ENCODE measurements around the gene SMIM26.
"Not testable (repeated sequence)": the region's sequence is repeated elsewhere in the genome, so short reads cannot be mapped to it uniquely, and the experiment has no call there.

SMIM26 gene

GRCh38 chr20:18566892-18567738 is at the start of gene SMIM26:
SMIM26 (plus strand) TSS chr20:18567432; CDS start chr20:18567479, 47 bp downstream.
- peak; percentile 86 for DNase-seq

DNA sequence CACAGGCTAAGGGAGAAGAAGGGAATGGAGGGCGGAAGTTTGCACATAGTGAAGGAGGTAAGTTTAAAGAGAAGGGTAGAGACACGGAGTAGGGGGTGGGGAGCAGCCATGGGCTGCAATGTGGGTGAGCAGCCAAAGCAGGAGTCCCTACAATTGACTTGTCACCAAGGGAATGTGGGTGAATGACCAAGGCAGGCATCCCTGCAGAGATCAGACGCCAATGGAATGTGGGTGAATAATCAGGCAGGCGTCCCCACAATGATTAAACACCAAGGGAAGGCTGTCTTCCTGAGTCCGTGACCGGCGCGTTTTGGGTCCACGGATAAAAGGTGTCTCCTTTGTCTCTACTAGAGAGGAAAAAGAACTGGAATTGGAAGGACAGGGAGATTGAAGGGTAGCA is 45.2 kb upstream of the SMIM26 start:
- DNase-seq = not testable (repeated sequence)

DNA sequence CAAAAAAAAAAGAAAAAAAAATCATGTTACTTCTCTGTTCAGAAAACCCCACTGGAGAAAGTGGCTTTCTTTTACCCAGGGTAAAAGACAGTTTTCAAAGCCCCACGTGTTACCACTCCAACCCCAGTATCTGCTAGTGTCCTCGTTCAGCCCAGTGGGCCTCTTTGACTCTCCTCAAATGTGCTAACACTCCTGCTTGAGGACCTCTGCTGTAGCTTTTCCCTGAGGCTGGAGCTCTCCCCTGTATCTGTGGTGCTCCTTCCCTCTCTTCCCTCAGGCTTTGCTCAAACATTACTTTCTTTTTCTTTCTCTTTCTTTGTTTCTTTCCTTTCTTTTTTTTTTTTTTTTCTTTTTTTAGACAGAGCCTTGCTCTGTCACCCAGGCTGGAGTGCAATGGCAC is 44.2 kb upstream of the SMIM26 start:
- no peak for DNase-seq

GRCh38 chr20:18524646-18525045 is 42.6 kb upstream of the SMIM26 start:
- DNase-seq = no peak

GRCh38 chr20:18526761-18527160 is 40.5 kb upstream of the SMIM26 start:
- DNase-seq = not testable (repeated sequence)

DNA sequence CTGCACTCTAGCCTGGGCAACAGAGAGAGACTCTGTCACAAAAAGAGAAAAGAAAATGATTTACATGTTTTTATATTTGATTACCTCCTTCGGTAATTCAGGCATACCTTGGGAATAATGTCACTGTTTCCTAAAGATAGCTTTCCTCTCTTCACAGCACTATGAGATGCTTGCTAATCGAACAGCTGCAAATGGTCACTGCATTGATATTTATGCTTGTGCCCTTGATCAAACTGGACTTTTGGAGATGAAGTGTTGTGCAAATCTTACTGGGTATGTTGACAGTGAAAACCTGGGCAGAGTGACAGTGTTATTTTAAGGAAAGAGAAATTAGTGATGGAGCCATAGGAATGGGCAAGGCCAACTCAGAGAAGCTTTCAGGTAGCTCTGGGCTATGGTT is 39.9 kb upstream of the SMIM26 start:
- no peak for DNase-seq

DNA sequence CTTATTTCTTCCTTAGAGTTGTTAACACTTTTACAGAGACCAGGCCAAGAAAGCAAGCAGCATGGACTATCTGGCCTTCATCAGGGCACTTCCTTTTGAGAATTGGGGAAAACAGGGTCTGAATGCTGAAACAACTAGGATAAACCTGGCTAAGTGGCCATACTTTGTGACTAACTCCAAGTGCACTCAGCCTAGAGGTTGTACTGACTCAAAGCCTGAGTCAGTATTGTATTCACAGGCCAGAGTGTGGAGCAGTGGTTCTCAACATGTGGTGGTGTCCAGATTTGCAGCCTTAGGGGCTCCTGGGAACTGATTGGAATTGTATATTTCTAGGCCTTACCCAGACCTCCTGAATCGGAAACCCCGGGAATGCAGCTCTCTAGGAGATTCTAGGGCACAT is 39.4 kb upstream of the SMIM26 start:
- no peak for DNase-seq

DNA sequence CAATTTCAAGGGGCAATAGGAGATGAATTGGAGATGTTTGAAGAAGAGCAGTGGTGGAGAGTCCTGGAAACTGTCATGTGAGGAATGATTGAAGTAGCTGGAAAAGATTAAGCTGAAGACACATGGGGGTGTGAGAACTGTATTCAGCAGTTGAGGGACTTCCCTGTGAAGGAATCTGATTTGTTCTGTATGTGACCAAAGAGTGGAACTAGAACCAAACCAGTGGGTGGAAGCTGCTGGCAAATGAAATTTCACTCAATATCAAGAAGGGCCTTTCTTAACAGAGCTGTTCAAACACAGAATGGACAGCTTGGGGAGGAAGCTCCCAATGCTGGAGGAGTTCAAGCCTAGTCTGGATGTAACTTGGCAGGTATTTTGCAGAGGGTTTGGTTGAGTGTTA is 38.2 kb upstream of the SMIM26 start:
- DNase-seq = no peak

DNA sequence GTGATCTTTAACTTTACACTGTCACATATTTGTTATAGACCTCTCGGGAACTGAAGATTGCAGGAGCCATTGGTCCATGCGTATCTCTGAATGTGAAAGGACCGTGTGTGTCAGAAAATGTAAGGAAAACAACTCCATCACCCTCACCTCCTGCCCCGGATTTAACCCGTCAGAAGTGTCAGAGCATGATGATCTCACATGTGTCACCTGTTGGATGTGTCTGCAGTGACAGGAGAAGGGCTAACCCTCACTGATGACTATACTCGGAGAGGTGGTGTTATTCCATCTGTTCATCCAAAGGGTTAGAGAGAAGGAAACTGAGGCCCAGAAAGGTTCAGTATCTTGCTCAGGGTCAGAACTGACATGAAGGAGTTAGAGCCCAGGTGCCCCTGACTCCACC is 34.6 kb upstream of the SMIM26 start:
- DNase-seq = no peak

- DNase-seq = no peak
Measured at GRCh38 chr20:18533491-18533890, 33.7 kb upstream of the SMIM26 start.

GRCh38 chr20:18533978-18534644 is 33.1 kb upstream of the SMIM26 start:
- DNase-seq = no peak

- DNase-seq = no peak
Measured at GRCh38 chr20:18537651-18538050, 29.6 kb upstream of the SMIM26 start.

- DNase-seq = no peak
Measured at GRCh38 chr20:18541741-18542140, 25.5 kb upstream of the SMIM26 start.

GRCh38 chr20:18543216-18543615 is 24.0 kb upstream of the SMIM26 start:
- no peak for DNase-seq

GRCh38 chr20:18543932-18544331 is 23.3 kb upstream of the SMIM26 start:
- DNase-seq = no peak

- DNase-seq = no peak
Measured at GRCh38 chr20:18545566-18545965, 21.7 kb upstream of the SMIM26 start.

DNA sequence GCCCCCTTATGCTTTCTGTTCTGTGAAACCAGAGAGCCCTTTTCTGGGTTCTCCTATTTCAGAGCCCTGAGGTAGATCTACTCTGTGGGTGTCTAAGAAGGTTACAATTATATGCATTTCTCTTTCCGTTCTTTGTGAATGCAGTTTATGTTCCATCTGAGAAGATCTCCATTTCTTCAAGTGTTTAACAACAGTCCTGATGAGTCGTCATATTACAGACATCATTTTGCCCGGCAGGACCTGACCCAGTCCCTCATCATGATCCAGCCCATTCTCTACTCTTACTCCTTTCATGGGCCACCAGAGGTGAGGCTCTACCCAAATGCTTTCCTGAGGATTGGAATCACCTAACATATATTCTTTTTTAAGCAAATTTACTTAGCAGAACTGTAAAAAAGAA is 18.8 kb upstream of the SMIM26 start:
- no peak for DNase-seq

DNA sequence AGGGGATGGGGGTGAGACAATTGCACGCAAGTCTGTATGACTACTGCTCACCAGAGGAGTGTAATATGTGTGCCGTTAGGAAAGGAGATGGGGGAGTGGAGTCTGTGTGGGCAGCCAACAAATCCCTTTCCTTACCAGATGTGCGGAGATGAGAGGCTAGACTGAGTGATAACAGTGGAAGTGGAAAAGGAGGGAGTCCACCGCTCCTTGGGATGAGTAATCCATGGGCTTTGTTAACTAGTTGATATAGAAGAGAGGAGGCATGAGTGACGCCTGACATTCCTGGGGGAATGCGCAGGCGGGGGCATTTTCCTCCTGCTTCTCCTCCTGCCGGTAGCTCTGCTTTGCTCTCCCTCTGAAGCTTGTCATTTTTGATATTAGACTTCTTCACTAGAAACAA is 13.5 kb upstream of the SMIM26 start:
- DNase-seq = no peak

- no peak for DNase-seq
Measured at GRCh38 chr20:18567739-18568091, 483 bp downstream of the SMIM26 start.

DNA sequence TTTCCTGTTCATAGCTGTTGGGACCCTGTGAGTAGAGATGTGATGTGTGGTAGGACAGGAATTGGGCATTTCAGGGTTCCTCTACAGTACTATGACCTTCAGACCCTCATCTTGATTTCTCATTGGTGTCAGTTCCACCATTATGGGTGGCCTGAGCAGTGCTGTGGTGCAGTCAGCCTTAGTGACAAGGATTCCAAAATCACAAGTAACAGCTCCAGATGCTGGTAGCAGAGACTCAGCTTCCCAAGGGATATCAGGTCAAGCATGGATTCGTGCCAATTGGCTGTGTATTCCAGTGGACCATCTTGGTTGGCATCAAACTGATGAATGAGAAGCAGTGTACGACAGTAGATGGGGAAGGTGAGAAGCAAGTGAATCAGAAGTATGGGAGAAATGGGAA is 3.8 kb downstream of the SMIM26 start:
- DNase-seq = no peak

- DNase-seq = no peak
Measured at GRCh38 chr20:18571578-18571977, 4.3 kb downstream of the SMIM26 start.

- DNase-seq = no peak
Measured at GRCh38 chr20:18577942-18578341, 10.7 kb downstream of the SMIM26 start.

GRCh38 chr20:18578581-18578980 is 11.3 kb downstream of the SMIM26 start:
- no peak for DNase-seq

DNA sequence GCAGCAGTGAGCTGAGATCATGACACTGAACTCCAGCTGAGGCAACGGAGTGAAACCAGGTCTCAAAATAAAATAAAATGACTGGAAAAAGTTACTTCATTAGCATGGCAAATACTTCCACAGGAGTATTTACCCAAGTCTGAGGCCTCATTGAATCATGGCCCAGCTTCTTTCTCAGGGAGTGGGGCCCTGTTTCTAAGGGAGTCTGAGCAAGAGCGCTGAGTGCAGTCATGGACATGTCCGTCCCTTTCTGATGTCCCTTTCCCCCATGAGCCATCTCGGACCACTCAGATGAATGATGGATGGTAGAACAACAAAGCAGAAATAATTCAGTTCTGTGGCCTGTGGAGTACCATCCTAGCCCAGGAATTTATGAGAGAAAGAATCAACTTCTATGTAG is 12.8 kb downstream of the SMIM26 start:
- DNase-seq = no peak

- no peak for DNase-seq
Measured at GRCh38 chr20:18585134-18585533, 17.9 kb downstream of the SMIM26 start.

All from amniotic stem cell (primary cell).